Measurements from ENCODE around the gene CNTD1.

CNTD1 gene

DNA sequence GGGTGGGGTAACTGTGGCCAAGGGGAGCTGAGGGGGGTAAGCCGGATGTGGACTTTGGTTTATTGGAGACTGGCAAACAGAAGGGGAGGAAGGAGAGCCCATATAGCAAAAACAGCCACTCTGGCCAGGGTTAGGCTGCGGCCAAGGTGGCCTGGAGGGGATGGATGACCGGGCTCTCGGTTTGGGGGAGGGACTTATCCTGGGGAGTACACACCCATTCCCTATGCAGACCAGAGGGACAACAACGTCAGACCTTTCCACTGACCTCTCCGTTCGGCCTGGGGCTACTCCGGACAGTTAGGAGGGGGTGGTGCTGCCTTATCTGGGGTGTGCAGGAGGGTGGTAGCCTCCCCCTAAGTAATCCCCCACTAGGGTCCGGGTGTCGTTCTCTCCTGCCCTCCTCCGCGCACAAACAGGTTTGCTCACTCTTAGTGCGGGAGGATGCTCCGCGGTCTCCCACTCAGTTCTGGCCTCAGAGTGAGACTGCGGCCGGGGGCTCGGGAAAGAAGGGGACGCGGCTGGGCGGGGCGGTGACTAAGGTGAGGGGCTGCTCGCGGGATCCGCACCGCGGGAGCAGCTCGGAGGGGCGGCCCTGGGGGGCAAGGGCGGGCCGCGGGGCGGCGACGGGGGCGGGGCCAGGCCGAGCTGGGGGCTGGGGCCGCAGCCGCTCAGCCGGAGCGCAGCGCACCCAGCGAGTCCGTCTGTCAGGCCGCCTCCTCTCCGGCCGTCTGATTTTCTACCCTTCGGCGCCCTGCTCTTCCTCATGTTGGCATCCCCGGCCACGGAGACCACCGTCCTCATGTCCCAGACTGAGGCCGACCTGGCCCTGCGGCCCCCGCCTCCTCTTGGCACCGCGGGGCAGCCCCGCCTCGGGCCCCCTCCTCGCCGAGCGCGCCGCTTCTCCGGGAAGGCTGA is 18.5 kb upstream of the CNTD1 start, which contains the start of gene WNK4:
WNK4 (plus strand) TSS at position 675 of the 915 bp plus-strand sequence; CDS start at position 764, 89 bp downstream.
- no peak for DNase-seq

DNA sequence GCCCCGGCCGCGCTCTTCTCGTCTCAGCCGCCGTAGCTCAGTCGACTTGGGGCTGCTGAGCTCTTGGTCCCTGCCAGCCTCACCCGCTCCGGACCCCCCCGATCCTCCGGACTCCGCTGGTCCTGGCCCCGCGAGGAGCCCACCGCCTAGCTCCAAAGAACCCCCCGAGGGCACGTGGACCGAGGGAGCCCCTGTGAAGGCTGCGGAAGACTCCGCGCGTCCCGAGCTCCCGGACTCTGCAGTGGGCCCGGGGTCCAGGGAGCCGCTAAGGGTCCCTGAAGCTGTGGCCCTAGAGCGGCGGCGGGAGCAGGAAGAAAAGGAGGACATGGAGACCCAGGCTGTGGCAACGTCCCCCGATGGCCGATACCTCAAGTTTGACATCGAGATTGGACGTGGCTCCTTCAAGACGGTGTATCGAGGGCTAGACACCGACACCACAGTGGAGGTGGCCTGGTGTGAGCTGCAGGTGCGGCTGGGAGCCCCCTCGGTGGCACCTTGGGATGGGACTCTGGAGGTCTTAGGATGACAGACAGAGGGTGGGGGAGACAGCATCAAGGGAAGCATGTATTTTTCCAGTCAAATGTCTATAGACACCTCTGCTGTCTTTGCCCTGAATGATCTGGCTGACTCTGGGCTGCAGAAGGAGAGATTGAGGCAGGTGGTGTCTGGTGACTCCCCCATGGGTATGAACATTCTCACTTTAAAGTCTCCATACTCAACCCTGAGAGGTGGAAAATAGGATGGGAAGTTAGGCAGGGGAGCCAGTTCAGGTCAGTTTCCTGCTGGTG is 17.6 kb upstream of the CNTD1 start:
- no peak for DNase-seq

DNA sequence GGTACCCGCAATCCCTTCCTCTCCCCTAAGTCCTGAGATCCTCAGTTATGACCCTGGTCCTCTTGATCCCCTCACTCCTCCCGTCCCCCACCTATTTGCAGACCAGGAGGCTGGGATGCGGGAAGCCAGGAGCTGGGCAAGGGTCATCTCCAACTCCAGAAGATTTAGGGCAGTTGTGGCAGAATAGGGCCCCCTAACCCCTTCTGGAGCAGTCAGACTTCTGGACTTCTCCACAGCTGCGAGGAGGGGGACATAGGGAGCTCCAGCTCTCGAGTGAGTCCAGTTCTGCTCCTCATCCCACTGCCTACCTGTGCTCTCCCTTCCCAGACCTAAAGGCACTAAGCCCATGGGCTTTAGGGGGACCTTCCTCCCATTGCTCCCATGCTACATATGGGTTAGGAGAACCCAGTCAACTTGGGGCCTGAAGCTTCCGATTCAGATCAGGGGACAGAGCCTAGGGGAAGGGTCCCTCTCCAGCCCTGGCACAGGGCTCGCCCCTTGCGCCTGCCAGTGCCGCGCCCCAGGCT is 17.0 kb upstream of the CNTD1 start:
- DNase-seq, result no peak

DNA sequence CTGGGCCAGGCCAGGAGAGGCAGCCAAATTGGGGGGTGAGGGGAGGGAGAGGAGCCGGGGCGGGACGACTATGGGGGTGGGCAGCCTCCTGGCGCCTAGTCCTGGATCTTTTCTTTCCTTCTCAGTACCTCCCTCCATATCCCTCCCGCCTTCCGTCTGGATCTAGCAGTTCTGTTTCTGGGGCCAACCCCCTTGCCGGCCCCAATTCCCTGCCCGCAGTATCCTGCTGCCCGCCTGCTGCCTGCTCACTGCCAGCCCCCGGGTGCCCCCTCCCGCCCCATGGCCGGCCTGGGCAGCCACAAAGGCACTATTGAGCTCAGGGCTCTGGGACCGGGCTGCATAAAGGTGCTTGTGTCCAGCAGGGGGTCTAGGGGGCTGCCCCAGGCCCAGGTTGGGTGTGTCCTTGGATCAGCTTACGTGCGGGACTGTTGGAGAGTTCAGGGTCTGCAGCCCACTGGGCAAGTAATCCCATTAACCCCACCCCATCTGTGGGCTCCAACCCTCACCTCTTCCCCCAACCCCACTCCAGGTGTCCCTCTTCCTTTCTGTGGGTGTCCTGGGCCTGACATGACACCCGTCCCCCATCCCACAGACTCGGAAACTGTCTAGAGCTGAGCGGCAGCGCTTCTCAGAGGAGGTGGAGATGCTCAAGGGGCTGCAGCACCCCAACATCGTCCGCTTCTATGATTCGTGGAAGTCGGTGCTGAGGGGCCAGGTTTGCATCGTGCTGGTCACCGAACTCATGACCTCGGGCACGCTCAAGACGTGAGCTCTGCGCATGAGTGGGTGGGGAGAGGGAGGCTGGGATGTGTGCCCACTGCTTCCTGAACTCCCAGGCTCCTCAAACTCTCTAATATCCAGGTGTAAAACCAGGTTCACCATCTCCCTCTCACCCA is 16.2 kb upstream of the CNTD1 start:
- DNase-seq, result no peak

DNA sequence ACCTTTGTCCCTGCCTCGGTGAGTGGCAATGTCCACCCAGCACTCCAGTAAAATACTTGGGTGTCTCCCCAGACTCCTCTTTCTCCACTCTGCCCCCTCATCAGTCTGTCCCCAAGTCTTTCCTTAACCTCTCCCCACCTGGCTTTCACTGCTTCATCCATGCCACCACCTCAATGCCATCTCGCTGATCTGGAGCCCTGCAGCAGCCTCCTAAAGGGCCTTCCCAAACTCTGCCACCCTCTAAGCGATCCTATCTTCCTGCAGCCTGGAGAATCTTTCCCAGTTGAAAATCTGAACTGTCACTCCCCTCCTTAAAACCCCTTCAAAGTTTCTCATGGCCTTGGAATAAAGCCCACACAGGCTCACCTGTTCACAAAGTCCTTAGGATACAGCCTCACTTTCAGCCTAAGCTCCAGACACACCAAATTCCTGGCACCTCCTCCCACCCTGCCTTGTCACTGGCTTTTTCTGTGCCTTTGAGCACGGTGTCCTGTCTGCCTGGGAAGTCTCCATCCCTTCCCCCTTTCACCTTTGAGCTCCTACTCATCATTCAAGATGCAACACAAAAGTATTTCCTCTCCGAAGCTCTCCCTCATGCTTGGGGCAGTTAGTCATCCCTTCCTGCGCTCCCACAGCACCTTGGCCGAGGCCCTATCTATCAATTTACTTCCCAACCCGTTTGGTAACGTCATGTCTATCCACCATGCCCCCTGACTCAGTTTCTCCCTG is 15.4 kb upstream of the CNTD1 start:
- no peak for DNase-seq

DNA sequence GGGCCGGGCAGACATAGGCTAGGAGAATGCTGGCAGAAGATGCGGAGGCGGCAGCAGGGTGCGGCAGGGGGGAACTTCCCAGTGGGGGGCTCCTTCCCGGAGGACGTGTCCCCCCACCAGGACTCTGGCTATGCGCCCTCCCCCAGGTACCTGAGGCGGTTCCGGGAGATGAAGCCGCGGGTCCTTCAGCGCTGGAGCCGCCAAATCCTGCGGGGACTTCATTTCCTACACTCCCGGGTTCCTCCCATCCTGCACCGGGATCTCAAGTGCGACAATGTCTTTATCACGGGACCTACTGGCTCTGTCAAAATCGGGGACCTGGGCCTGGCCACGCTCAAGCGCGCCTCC is 14.9 kb upstream of the CNTD1 start:
- DNase-seq, result no peak

DNA sequence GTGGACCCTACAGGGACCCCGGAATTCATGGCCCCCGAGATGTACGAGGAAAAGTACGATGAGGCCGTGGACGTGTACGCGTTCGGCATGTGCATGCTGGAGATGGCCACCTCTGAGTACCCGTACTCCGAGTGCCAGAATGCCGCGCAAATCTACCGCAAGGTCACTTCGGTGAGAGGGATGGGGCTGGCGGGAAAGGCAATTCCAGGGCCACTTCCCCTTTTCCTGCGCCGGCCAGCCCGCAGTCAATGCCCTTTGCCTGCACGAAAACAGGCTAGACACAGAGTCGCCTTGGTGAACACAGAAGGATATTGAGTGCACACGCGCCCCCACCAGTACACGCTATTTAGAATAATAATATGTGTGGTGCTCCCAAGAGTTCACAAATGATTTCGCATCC is 14.3 kb upstream of the CNTD1 start:
- DNase-seq, result no peak

DNA sequence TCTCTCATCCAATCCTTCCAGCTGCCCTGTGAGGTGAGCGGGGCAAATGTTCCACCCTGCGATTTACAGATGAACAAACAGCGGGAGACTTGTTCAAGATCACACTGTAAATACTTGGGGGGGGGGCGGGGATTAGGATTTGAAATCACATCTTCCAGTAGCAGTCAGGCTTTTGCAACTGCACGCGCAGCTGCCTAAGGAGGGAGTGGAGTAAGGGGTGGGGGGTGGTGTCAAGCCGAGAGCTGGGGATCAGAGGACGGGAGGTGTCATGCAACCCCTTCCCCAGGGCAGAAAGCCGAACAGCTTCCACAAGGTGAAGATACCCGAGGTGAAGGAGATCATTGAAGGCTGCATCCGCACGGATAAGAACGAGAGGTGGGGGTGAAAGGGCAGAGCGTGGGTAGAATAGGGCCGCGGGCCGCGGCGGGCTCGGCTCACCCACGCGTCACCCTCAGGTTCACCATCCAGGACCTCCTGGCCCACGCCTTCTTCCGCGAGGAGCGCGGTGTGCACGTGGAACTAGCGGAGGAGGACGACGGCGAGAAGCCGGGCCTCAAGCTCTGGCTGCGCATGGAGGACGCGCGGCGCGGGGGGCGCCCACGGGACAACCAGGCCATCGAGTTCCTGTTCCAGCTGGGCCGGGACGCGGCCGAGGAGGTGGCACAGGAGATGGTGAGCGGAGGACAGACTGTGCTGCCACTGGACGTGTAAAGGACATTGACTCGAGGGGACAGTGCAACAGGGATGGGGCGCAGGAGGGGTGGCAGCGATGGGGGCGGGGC is 13.7 kb upstream of the CNTD1 start:
- no peak for DNase-seq

DNA sequence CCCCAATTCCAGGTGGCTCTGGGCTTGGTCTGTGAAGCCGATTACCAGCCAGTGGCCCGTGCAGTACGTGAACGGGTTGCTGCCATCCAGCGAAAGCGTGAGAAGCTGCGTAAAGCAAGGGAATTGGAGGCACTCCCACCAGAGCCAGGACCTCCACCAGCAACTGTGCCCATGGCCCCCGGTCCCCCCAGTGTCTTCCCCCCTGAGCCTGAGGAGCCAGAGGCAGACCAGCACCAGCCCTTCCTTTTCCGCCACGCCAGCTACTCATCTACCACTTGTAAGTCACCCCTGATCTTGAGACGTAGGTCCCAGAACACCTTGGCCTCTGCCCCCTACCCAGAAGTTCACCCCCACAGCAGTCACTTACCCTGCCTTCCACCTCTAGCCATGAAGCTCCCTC is 11.4 kb upstream of the CNTD1 start:
- DNase-seq, result no peak

DNA sequence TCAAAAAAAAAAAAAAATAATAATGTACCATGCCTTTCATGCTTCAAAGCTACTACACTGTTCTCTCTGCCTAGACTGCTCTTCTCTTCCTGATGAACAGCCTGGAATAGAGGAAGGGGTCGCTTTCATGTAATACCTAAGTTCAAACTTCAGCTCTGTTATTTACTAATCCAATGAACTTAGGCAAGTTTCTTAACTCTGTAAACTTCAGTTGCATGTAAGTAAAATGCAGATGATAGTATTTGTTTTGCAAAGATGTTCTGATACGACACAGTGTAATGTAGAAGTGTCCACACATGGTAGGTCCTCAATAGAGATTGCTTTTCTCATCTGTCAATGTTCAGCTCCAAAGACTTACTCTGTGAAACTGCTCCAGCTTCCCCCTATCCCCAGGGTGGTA is 6.7 kb upstream of the CNTD1 start:
- no peak for DNase-seq

DNA sequence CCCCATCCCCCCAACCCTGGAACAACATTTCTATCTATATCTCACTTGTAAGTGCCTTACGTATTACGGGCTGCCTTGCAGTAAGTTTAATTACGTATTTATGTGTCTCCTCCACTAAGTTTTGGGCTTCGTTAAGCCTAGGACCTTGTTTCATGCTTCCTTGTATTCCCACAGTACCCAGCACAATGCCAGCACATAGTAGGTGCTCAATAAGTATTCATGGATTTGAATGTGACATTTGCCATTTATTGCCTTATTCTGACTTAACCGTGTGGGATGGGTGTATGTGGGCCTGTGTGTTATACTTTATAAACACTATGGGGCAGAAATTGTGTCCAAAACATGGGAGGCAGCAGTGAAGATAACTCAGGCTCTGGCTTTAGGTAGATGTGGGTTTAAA is 6.1 kb upstream of the CNTD1 start:
- DNase-seq, result no peak

DNA sequence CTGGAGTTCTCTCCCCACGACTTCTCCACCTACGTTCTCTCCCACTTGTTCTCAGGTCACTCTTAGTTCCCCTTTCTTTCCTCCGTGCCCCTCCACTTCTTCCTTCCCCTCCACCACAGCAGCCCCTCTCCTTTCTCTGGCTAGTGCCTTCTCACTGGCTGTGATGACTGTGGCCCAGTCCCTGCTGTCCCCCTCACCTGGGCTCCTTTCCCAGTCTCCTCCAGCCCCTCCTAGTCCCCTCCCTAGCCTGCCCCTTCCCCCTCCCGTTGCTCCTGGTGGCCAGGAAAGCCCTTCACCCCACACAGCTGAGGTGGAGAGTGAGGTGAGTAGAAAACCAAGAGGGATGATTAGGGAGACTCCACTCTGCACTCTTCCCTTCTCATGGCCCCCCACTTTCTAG is 3.6 kb upstream of the CNTD1 start:
- no peak for DNase-seq

DNA sequence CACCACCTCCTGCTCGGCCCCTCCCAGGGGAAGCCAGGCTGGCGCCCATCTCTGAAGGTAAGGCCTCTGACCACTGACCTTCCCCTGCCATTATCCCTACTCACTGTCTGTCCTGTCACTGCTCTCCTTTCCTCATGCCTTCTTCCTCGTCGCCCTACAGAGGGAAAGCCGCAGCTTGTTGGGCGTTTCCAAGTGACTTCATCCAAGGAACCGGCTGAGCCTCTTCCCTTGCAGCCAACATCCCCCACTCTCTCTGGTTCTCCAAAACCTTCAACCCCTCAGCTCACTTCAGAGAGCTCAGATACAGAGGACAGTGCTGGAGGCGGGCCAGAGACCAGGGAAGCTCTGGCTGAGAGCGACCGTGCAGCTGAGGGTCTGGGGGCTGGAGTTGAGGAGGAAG is 3.2 kb upstream of the CNTD1 start:
- DNase-seq, result no peak

DNA sequence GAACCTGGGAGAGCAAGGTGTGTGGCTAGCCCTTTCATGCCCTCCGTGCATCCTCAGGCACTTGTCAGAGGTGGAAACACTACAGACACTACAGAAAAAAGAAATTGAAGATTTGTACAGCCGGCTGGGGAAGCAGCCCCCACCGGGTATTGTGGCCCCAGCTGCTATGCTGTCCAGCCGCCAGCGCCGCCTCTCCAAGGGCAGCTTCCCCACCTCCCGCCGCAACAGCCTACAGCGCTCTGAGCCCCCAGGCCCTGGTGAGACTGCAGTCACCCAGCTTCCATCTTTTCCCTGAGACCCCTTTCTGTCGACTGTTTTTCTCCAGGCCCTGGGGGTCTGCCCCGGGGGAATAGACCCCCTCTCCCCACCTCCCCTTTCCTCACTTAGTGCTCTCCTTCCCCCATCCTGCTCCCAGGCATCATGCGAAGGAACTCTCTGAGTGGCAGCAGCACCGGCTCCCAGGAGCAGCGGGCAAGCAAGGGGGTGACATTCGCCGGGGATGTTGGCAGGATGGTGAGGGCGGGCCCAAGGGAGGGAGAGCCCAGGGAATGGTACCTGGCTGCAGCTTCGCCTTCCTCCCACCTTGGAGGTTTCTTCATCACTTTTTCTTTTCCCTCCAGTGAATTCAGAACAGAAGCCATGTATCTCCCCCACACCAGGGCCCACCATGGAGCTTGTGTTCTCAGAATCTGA is 2.4 kb upstream of the CNTD1 start:
- DNase-seq, result no peak

DNA sequence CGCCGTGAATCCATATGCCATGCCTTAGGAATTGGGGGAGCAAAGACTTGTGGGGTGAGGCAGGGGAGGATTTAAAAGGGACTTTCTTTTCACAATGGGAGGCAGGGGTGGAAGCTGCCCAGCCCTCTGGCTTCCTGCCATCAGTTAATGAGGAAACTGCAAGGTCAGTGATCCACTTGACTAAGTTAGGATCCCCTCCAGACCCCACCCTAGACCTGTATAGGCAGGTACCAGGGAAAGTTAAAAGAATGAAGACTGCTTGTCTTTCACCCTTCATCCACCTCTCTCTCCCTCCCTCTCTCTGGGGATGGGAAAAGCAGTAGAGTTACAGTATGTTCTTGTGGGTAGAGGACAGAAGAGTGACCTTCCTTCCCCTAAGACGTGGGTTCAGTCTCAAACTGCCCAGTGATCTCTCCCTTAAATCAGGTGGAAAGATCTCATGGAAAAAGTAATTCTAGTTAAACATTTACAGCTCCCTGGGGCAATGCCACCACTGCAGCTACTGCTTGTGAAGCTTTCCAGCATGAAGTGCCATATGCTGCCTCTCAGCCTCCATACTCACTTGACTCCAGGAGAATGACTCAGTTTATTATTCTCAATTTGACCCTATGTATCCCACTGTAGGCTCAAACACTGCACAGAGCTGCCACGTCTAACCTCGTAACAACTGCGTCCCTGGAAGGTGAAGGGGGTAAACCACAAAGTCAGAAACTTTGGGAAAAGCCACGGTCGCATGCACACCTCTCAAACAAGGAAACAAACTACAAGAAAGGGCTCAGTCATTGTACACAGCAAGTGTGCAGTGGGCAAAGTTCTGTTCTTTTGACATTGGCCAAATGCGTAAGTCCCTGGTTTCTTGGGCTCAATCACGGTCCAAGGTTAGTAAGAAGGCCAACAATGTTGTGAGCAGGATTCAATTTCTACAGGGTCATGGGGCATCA is 1.3 kb upstream of the CNTD1 start:
- DNase-seq, result no peak

DNA sequence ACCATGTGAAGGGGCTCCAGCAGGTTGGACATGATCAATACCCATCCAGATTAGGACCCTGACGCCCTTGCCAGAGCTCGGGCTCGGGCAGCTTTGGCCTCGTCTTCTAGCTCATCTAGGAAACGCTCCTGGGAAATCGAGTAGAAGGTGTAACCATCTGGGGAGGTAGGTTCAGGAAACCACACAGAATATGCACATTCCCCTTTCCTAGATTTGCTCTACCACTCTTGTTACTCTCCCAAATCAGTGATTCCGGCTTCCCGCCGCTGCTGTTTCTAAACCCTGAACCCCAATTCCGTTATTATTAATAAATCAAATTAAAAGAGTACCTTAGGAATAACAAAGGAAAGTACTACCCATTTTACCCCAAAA is 664 bp upstream of the CNTD1 start:
- DNase-seq, result no peak

DNA sequence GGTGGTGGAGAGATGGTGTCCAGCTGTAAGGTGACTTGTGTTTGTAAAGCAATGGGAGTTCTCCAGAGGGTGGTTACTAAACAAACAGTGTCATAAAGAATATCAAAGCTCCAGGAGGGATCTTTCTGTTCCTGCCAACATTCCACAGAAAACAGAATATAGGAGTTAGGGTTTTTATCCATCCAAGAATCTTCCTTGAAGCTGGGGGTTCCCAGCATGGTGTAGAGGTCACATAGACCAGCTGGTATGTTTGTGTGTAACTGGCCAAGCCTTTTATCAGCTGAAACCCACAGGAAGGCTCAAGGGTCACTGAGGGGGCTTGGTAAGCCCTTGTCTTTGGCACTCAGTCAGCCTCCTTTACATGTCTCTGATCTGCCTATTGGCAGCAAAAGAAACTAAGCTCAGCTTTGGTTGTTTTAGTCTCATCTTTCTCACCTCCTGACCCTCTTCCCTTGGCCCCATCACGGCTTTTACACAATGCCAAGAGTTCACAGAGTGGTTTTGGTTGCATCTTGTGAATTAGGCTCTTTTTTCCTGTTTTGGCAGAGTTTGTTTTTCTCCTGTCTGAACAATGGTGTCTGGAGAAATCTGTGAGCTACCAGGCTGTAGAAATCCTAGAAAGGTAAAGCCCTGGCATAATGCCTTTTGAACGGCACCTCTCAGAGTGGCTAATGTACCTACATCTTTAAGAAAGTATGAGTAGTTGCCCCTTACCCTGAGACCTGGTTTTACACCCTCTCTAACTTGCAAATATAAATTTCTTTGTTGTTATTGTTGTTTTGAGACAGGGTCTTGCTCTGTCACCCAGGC is 4.6 kb downstream of the CNTD1 start:
- no peak for DNase-seq

DNA sequence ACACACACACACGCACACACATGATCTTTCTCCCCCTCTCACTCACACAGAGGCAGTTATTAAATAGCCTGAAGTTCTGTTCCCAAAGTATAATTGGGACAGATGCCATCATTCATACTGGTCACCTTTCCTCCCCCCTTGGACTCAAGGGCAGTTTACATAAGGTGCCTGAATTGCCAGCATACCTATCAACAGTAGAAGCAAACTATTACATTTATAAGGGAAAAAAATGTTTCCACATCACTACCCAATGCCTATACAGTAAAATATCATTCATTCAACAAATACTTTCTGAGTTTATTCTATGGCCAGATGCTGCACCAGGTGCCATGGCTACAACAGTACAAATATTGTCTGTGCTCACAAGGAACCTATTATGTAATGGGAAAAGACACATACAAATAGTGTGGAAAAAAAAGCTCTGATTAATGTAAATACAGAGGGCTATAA is 6.3 kb downstream of the CNTD1 start:
- no peak for DNase-seq

DNA sequence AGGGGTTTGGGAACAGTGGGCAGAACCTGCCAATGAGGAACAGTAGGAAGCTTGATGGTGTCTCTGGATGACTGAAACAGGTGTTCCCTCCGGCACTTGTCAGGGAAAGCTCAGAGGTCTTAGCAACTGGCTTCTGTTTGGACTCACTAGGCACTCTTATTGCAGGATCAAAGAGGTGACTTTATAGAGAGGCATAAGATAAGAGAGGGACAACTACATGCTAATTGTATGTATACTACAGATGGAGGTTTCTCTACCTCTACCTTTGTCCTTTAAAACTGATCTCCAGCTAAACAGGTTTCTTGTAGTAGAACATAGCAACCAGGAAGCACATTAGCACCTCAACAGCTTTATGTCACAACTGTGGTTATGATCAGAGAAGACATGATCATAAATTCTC is 7.6 kb downstream of the CNTD1 start:
- DNase-seq, result no peak
